Epithelial cell of alveolus of lung (primary cell): ENCODE measurements around the gene GBA3. TPM values are rescaled to one million over a fixed set of nuclear protein-coding genes. Genes with fewer than 3 reads are reported as not detected.

Source experiments
- total RNA-seq: library from RNA; depleted of rRNA; stranded (reverse); fragments of >200 nt; gene quantifications from 2 replicates; pipeline ENCODE4 v1.2.1, GENCODE V29; 2015

The GBA3 gene
- total RNA-seq: not detected in 2 replicates

DNA sequence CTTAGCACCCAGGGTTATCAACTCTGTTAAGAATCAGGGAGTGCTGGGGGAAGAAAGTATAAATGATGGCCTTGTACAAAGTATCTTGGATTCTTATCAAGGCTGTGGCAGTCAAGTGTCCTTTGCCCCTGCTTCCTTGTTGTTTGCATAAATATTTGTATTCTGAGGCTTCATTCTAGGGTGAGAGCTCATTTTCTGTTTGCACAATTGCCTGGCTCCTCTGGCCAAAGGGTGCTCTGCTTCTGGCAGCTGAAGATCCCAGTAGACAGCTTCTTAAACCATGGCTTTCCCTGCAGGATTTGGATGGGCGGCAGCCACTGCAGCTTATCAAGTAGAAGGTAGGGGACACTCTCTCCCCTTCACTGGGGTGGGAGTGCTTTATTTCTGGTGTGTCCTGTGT is at the start of gene GBA3:
Gene GBA3 (plus strand): TSS at position 202 of the 400 bp plus-strand sequence.

Other genes with a start within 250 kb of the GBA3 start
- gene ADGRA3, start 176.9 kb upstream of the GBA3 start, total RNA-seq: 33.0 and 54.2 TPM in 2 replicates